Gastrocnemius medialis (tissue), 4 donors: ENCODE data around the gene PSAT1. TPM values are rescaled to one million over a fixed set of nuclear protein-coding genes. Genes with fewer than 3 reads are reported as not detected.

Experiments used
- ATAC-seq, 2 donors: fragments of 150-250 bp; one replicate each; pipeline ENCODE4 v1.9.1; 2016
- DNase-seq, 2 donors: peaks; one replicate each; pipeline ENCODE4 v3.0.0-alpha.2; 2019
- H3K27ac ChIP-seq, 4 donors: fragments of 200-600 bp; sonication (generic); 1 replicate in 1 of 4; 2 replicates in 3 of 4; pipeline ENCODE4 v1.5.1; 2016 to 2018; ENCODE audit warnings: mild to moderate bottlenecking in 2 of 4, moderate library complexity in 1 of 4
- H3K27me3 ChIP-seq, 3 donors: fragments of 200-600 bp; sonication (generic) in 2 of 3; 1 replicate in 1 of 3; 2 replicates in 2 of 3; pipeline versions ENCODE4 v1.5.1 to v1.6.0; 2016 to 2019; ENCODE audit warnings: mild to moderate bottlenecking in 1 of 3, moderate library complexity in 1 of 3
- H3K36me3 ChIP-seq, 2 donors: fragments of 200-600 bp; sonication (generic) in 1 of 2; one replicate each; pipeline ENCODE4 v1.5.1; 2017 to 2018
- H3K4me1 ChIP-seq, 2 donors: fragments of 200-600 bp; sonication (generic) in 1 of 2; one replicate each; pipeline ENCODE4 v1.5.1; 2016 to 2017; ENCODE audit warnings: mild to moderate bottlenecking in 2 of 2
- H3K4me3 ChIP-seq, 4 donors: fragments of 200-600 bp; sonication (generic) in 3 of 4; 1 replicate in 1 of 4; 2 replicates in 3 of 4; pipeline ENCODE4 v1.5.1; 2016 to 2019; ENCODE audit warnings: mild to moderate bottlenecking in 2 of 4
- H3K9me3 ChIP-seq, 3 donors: fragments of 200-600 bp; sonication (generic) in 2 of 3; 1 replicate in 1 of 3; 2 replicates in 2 of 3; pipeline ENCODE4 v1.5.1; 2016 to 2019
- POLR2A ChIP-seq, 2 donors: fragments of 450-650 bp; IDR thresholded peaks; one replicate each; pipeline ENCODE4 v1.6.1; 2017; ENCODE audit warnings: antibody characterized with exemption in 2 of 2, mild to moderate bottlenecking in 2 of 2, moderate library complexity in 2 of 2
- in situ Hi-C, 4 donors: fragments of 200-750 bp; cut with MboI; loops; one replicate each; pipeline versions ENCODE4 v1.15.0 to v1.8.0; 2017; ENCODE audit warnings: low sequenced_read_pairs in 4 of 4
- intact Hi-C: fragments of 100-400 bp; cut with DNase I; formaldehyde crosslinking; loops from one replicate; pipeline ENCODE4 v1.15.1; 2023; ENCODE audit warnings: low total_unique reads
- total RNA-seq, 4 donors: library from RNA; depleted of rRNA; stranded (reverse); fragments of >200 nt; gene quantifications; one replicate each; pipeline versions ENCODE4 v1.1.0 to v1.2.3, GENCODE V29; 2016
- TF ChIP-seq, protein P1 (sequence below), 5 experiments: fragments of 450-650 bp in 3 of 5; fragments of 200-600 bp in 2 of 5; sonication (generic) in 2 of 5; IDR thresholded peaks in 4 of 5; conservative IDR thresholded peaks in 1 of 5; 1 replicate in 4 of 5; 2 replicates in 1 of 5; pipeline ENCODE4 v1.5.1; 2016 to 2019; ENCODE audit warnings: antibody characterized with exemption in 5 of 5, mild to moderate bottlenecking in 3 of 5, moderate library complexity in 3 of 5

The PSAT1 gene
- total RNA-seq, 4 donors from 2014 or later = 0.33 to 0.52 TPM; not detected in 2

DNA sequence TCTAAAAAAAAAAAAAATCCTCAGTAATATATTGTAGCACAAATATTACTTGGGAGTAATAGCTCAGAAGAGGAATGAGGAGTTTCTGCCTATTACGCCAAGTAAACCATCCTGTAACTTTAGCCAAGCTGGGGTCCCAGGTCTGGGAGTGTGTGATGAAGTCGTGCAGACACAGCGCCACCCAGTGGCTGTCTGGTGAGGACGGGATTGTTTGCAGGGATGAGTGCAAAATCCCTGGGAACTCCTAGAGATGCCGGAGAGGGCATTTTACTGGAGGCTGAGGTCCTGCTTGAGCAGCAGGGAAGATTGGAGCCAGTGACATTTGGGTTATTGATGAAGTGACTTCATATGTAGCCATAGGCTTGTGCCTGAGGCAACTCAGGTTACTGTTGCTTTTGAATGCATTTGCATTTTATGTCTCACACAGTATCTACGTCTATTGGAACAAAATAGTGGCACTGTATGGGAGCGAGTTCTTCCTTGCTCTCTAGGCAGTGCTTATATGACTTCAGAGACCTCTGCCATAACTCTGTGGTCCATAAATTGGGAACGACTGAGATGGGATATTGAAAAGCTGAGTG lies 72.8 kb downstream of the PSAT1 start:
- H3K4me1 ChIP-seq = no peaks in the 10 kb centered on the region
- peaks cover 0 to 3% (median 0%) of the 10 kb centered on the region in 3 donors for H3K27me3 ChIP-seq
- ATAC-seq (no peak), DNase-seq (no peak)
- in situ Hi-C loops (loop anchor here in 1 of 4 donors (5.0 kb wide), 1 partner anchor 107 kb away; no protein-coding TSS in a partner anchor), intact Hi-C loops (loop anchor here (5.0 kb wide), 1 partner anchor 107 kb away; no protein-coding TSS in a partner anchor)
- H3K27ac ChIP-seq = no peak overlapping the region
- H3K4me3 ChIP-seq = no peak overlapping the region
- H3K36me3 ChIP-seq = no peaks in the 10 kb centered on the region
- H3K9me3 ChIP-seq = no peaks in the 10 kb centered on the region
- no peak for TF ChIP-seq POLR2A (IDR thresholded peaks at IDR 0.05)
- TF ChIP-seq, protein P1, sequence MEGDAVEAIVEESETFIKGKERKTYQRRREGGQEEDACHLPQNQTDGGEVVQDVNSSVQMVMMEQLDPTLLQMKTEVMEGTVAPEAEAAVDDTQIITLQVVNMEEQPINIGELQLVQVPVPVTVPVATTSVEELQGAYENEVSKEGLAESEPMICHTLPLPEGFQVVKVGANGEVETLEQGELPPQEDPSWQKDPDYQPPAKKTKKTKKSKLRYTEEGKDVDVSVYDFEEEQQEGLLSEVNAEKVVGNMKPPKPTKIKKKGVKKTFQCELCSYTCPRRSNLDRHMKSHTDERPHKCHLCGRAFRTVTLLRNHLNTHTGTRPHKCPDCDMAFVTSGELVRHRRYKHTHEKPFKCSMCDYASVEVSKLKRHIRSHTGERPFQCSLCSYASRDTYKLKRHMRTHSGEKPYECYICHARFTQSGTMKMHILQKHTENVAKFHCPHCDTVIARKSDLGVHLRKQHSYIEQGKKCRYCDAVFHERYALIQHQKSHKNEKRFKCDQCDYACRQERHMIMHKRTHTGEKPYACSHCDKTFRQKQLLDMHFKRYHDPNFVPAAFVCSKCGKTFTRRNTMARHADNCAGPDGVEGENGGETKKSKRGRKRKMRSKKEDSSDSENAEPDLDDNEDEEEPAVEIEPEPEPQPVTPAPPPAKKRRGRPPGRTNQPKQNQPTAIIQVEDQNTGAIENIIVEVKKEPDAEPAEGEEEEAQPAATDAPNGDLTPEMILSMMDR (IDR thresholded peaks at IDR 0.05 in 4 of 5, conservative IDR thresholded peaks at IDR 0.05 in 1 of 5) = peak in 4 of 5 experiments; percentile 22 to 59 (median 42)

DNA sequence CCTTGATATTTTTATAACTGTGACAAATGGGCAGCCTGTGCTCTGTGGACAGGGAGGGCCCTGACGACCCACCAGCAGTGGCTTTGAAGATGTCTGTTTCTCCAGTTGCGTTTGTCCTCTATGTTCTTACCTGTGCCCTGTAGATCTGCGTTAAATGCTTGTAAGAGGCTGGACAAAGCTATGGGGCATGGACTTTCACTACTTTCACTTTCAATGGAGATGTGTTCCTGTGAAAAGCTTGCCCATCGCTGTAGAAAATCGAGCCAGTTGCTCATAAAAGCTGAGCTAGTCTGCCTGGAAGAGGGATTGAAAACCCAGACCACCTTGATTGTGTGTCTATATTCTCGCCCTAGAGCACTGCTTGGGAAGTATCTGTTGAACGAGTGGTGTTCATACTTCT lies 74.1 kb downstream of the PSAT1 start:
- Histone ChIP-seq H3K9me3 (no peaks in the 10 kb centered on the region), H3K36me3 (no peaks in the 10 kb centered on the region), H3K27me3 (peaks cover 0 to 3% (median 0%) of the 10 kb centered on the region in 3 donors), H3K27ac (no peak overlapping the region), H3K4me3 (no peak overlapping the region), H3K4me1 (no peaks in the 10 kb centered on the region)
- intact Hi-C loops (no loop called here), in situ Hi-C loops (no loop called here)
- no peak for DNase-seq
- no peak for ATAC-seq
- TF ChIP-seq, protein P1 (IDR thresholded peaks at IDR 0.05 in 4 of 5, conservative IDR thresholded peaks at IDR 0.05 in 1 of 5) = no peak
- TF ChIP-seq POLR2A (IDR thresholded peaks at IDR 0.05) = no peak

DNA sequence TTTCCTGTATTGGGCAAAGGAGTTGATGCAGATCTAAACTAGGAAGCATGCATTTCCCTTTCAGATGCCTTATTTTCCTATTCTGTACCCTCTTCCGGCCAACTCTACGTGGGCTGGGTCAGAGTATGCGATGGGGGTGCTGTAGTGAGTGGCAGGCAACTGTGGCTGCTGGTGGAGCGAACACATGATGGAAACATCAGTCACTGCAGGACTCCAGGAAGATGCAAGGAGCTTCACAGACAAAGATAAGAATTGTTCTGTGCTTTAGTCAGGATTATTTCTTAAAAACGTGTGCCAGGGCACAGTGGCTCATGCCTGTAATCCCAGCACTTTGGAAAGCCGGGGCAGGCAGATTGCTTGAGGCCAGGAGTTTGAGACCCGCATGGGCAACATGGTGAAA lies 75.1 kb downstream of the PSAT1 start:
- Histone ChIP-seq H3K9me3 (no peaks in the 10 kb centered on the region), H3K27ac (no peak overlapping the region), H3K4me3 (no peak overlapping the region), H3K27me3 (peaks cover 0 to 3% (median 0%) of the 10 kb centered on the region in 3 donors), H3K4me1 (no peaks in the 10 kb centered on the region), H3K36me3 (no peaks in the 10 kb centered on the region)
- intact Hi-C loops (no loop called here), in situ Hi-C loops (no loop called here)
- no peak for ATAC-seq
- TF ChIP-seq, protein P1 (IDR thresholded peaks at IDR 0.05 in 4 of 5, conservative IDR thresholded peaks at IDR 0.05 in 1 of 5) = no peak
- no peak for TF ChIP-seq POLR2A (IDR thresholded peaks at IDR 0.05)
- DNase-seq = no peak

Other genes starting within 250 kb of the PSAT1 start
- 1 to 10 TPM; 2.1 to 2.8 (median 2.5) TPM for gene CEP78, start 61.0 kb upstream of the PSAT1 start, total RNA-seq